GM13977 (cell line): Measurements from ENCODE around the gene TLX1.
A peak's percentile ranks its signal among the peaks of the same experiment; 100 is the strongest.

ENCODE experiments used
- DNase-seq: peaks from one replicate; pipeline ENCODE4 v3.0.0; 2012; ENCODE audit warnings: low spot score
- in situ Hi-C: fragments of 300-500 bp; cut with MboI; formaldehyde crosslinking; loops from one replicate; pipeline ENCODE4 v1.12.0; 2022; ENCODE audit warnings: low sequenced_read_pairs, low pct_unique_long_range_greater_than_20kb, mixed read lengths, inconsistent platforms; ENCODE audit not compliant: unreplicated experiment
- TF ChIP-seq, protein P1 (sequence below): IDR thresholded peaks from 2 replicates; pipeline ENCODE4 v1.5.1; 2012; ENCODE audit warnings: mild to moderate bottlenecking, control low read depth; ENCODE audit not compliant: insufficient read depth; ENCODE audit errors: extremely low read depth, missing control alignments

The TLX1 gene

GRCh38 chr10:101161494-101162299 is 30.6 kb downstream of the TLX1 start:
- in situ Hi-C loops = no loop called here
- DNase-seq = peak; percentile 79
- TF ChIP-seq, protein P1, sequence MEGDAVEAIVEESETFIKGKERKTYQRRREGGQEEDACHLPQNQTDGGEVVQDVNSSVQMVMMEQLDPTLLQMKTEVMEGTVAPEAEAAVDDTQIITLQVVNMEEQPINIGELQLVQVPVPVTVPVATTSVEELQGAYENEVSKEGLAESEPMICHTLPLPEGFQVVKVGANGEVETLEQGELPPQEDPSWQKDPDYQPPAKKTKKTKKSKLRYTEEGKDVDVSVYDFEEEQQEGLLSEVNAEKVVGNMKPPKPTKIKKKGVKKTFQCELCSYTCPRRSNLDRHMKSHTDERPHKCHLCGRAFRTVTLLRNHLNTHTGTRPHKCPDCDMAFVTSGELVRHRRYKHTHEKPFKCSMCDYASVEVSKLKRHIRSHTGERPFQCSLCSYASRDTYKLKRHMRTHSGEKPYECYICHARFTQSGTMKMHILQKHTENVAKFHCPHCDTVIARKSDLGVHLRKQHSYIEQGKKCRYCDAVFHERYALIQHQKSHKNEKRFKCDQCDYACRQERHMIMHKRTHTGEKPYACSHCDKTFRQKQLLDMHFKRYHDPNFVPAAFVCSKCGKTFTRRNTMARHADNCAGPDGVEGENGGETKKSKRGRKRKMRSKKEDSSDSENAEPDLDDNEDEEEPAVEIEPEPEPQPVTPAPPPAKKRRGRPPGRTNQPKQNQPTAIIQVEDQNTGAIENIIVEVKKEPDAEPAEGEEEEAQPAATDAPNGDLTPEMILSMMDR = peak; percentile 96

GRCh38 chr10:101162677-101163076 is 31.6 kb downstream of the TLX1 start:
- in situ Hi-C loops = no loop called here
- no peak for DNase-seq
- TF ChIP-seq, protein P1 = no peak

DNA sequence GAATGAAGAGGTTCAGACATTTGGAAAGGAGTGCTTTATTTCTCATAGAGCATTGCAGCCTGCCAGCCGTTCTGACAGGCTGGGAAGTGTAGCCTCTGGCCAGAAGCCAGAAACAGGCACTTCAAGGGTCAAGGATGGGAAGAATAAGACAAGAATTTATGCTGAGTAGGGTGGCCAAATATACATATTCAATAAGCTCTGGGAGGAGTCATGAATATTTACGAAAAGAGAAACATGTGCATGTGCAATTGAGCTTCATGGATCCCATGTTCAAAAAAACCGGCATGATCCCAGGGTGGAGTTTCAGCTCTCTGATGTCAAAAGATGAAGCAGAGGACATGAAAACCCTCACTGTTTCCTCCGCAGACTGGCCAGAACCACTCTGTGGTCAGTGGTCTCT is 32.9 kb downstream of the TLX1 start:
- DNase-seq = no peak
- TF ChIP-seq, protein P1 = no peak
- in situ Hi-C loops = no loop called here

DNA sequence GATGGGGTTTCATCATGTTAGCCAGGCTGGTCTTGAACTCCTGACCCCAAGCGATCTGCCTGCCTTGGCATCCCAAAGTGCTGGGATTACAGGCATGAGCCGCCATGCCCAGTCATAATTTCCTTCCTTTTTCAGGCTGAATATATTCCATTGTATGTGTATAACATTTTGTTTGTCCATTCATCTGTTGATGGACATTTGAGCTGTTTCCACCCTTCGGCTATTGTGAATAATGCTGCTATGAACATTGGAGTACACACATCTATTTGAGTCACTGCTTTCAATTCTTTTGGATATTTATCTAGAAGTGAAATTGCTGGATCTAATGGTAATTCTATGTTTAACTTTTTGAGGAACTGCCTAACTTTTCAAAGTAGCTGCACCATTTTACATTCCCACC is 34.6 kb downstream of the TLX1 start:
- DNase-seq = no peak
- in situ Hi-C loops = no loop called here
- TF ChIP-seq, protein P1 = no peak

DNA sequence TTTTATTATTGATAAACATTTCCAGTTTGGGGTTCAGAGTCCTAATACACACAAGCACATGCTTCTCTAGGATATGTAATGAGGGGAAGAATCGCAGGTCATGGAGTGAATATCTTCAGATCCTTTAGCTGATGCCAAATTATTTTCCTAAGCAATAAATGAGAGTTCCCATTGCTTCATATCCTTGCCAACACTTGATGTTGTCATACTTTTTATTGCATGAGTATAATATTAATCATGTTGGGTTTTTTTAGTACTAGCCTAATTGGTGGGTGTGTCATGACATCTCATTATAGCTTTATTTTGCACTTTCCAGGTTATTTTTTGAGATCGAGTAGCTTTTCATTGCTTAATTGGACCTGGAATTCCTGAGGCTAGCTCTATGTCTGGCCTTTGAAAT is 35.3 kb downstream of the TLX1 start:
- DNase-seq = no peak
- in situ Hi-C loops = no loop called here

DNA sequence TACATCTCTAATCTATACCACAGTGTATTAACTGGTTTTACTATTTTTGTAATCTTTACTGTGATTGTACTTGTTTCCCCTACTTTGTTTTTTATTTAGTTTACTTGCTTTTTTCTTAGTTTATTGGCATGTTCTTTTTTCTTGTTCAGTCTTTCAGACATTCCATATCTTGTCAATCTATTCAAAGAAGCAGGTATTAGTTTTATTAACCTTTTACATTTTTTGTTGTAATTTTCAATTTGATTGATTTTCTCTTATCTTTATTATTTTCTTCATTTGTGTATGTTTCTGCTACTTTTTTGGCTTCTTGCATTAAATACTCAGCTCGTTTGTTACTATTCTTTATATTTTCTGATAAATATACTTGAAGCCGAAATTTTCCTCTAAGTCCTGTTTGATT is 41.6 kb downstream of the TLX1 start:
- TF ChIP-seq, protein P1 = no peak
- DNase-seq = no peak
- in situ Hi-C loops = no loop called here

More for the DNA sequence above, 35.3 kb downstream of the TLX1 start:
- TF ChIP-seq, protein P1 = no peak
